Embryonic facial prominence (tissue), 1 donor: ENCODE results near the gene ZNF143.
"Not testable (repeated sequence)": the region's sequence is repeated elsewhere in the genome, so short reads cannot be mapped to it uniquely, and the experiment has no call there.

ENCODE experiments used
- DNase-seq: peaks from one replicate; pipeline ENCODE4 v3.0.0-alpha.2; 2016; ENCODE audit errors: extremely low spot score

The ZNF143 gene

DNA sequence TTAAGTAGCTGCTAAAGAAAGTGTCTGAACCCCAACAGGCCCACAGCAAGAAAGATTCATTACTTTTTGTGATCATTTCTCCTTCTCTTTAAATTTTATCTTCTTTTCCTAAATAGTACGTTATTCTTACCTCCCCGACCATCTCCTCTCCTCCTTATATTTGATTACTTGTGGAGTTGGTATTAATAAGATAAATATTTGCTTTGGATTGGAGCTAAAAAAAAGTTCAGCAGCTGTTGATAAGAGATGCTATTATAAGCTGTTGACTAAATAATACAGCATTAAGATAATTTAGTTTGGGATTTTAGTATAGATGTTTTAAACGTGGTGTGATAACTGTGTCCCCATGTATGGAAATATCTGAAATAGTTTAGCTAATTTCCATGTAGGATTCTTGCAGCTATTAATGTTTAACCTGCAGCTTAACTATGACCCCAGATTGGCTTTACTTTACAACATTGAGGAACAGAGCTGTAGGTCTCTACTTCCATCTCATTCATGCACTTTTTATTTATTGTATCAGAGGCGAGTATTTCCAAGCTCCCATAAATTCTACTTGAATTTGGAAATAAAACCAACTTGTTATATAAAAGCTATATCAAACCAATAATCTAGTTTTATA, 37.8 kb downstream of the ZNF143 start:
- DNase-seq = no peak

GRCh38 chr11:9506489-9507276, 45.9 kb downstream of the ZNF143 start:
- peak; percentile 62 for DNase-seq

DNA sequence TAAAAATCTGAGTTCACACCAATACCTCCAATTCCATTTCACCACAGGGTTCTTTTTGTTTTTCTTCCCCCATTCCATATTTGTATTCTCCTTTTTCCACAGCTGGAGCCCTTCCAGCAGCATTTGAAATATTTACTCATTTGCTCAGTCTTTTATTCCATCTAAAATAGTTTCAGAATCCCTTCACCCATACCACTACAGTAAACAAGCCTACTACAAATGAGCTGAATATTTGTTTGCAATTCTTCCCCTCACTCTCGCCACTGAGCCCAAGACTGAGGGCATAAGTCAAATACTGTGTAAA, 46.4 kb downstream of the ZNF143 start:
- no peak for DNase-seq

DNA sequence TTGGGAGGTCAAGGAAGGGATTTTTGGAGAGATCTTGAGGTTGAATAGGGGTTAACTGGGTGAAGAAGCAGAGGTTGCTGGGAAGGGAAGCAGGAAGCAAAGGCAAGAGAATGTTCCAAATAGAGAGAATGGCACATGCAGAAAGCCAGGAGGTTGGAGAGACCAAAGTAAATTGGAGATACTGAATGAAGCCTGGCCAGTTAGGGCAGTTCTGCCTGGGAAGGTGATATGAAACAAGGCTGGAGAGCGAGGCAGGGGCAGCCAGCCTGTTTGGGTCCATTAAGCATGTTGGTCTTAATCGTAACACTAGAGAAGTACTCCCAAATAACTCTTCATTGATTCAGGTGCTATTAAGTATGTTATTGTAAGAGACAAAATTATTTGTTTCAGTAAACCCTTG, 48.2 kb downstream of the ZNF143 start:
- DNase-seq = no peak

DNA sequence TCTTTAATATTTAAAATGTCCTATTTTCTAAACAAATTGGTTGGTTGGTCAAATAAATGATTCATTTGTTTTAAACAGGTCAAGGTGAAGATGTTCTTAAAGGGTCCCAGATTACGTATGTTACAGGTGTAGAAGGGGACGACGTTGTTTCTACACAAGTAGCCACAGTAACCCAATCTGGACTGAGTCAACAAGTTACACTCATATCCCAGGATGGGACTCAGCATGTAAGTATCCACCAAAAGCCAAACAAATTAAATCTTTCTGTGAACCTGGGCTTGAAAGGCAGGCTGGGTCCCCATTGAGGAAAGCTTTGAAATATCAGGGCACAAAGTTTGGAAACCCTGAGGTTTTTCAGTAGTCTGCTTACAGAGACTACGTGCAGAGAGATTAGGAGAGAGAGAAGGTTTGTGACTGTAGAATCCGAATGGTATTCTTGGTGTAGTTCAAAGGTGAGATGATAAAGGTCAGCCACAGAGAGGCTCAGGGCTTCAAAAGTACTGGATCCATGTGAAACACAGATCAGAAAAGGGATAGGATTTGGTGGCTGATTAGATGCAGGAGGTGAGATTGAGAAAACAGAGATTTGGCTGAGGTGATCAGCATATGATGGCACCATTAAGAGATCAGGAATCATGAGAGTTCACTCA, 51.7 kb downstream of the ZNF143 start:
- DNase-seq = no peak

DNA sequence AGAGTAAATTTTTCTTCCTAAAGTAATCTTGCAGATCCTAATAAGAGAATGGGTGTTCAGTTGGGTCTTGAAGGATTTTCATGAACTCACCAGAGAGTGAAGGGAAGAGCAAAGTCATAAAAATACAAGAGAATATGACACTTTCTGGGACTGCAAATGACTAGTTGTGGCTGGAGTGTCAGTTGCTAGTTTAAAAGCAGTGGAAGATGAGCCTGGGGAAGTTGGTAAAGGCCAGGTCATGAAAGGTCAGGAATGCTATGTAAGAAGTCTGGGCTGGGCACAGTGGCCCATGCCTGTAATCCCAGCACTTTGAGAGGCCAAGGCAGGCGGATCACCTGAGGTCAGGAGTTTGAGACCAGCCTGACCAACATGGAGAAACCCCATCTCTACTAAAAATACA, 53.8 kb downstream of the ZNF143 start:
- DNase-seq = not testable (repeated sequence)

GRCh38 chr11:9516113-9516512, 55.3 kb downstream of the ZNF143 start:
- DNase-seq = no peak

DNA sequence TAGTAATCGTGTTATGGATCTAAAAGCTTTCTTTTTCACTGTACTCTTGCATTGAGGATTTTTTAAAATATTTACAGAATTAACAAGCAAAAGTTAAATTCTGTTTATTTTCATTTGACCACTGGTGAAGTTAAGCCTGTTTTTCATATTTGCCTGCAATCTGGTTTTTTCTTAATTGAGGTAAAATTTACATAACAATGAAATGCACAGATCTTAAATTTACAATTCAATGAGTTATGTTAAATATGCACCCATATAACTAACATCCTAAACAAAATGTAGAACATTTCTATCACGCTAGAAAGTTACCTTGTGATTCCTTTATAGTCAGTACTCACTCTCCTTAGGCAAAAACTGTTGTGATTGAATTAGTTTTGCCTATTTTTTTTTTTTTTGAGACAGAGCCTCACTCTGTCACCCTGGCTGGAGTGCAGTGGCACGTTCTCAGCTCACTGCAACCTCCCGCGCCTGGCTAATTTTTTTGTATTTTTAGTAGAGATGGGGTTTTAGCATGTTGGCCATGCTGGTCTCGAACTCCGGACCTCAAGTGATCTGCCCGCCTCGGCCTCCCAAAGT, 58.1 kb downstream of the ZNF143 start:
- no peak for DNase-seq

- no peak for DNase-seq
Measured at GRCh38 chr11:9524001-9524400, 63.2 kb downstream of the ZNF143 start.

GRCh38 chr11:9525116-9525515, 64.3 kb downstream of the ZNF143 start:
- DNase-seq = no peak

- DNase-seq = no peak
Measured at GRCh38 chr11:9527481-9528135, 66.8 kb downstream of the ZNF143 start.

DNA sequence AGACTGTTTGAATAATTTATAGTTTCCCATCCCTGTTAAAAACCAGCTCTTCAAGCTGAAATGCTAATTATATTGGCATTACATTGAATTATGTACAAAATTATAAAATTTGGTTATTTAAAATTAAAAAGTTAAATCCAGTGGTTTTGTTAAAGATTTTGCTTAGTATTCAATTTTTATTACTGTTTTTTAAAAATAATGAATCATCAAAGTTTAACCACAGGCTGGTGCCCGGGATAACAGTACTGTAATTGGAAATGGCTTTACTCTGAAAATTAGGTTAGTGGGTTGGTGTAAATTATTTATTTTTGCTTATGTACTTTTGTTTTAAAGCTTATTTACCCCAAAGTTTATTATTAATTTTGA, 67.3 kb downstream of the ZNF143 start:
- no peak for DNase-seq

DNA sequence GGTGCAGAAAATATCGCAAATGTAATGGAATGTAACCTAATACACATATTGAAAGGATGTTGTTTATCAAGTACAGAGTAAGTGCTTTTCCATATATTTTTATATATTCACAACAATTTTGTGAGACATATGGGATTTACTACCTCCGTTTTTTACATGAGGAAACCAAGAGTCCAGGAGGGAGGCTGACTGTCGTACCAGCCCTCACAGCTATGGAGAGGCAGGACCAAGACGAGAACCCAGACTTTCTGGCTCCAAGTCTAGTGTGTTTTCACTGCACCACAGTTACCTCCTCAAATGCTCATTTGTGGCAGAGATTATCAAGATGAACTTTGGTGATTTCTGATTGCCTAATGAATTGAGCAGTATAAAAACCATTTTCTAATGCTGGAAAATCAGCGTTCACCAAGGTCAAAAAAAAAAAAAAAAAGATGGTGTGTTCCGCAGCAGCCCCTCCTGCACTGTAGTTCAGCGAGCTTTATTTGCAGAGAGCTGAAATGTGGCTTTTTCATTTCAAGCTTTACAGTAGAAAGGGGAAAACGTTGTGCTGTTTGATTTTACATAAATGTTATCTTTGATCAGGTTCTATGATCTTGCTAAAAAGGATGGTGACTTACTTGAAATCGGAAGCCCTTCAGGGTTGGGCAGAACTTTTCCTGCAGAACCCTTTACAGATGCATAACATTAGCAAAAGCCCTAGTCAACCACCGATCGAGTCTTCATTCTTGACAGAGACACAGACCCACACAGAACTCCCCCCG, 67.9 kb downstream of the ZNF143 start:
- DNase-seq = no peak

DNA sequence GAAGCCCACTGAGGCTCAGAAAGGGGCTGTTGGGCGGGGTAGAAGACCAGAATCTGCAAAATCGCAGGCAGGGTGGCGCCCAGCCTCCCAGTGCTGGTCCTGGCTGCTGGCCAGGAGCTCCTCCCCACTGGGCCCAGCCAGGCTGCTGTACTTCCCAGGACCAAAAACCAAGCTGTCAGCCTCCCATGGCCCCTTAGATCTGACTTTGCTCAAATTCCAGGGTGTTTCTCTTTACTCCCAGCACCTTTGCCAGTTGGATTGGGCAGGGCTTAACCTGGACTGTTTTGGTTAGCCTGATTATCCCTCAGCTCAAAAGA, 68.5 kb downstream of the ZNF143 start:
- no peak for DNase-seq

- no peak for DNase-seq
Measured at GRCh38 chr11:9530020-9530621, 69.3 kb downstream of the ZNF143 start.

DNA sequence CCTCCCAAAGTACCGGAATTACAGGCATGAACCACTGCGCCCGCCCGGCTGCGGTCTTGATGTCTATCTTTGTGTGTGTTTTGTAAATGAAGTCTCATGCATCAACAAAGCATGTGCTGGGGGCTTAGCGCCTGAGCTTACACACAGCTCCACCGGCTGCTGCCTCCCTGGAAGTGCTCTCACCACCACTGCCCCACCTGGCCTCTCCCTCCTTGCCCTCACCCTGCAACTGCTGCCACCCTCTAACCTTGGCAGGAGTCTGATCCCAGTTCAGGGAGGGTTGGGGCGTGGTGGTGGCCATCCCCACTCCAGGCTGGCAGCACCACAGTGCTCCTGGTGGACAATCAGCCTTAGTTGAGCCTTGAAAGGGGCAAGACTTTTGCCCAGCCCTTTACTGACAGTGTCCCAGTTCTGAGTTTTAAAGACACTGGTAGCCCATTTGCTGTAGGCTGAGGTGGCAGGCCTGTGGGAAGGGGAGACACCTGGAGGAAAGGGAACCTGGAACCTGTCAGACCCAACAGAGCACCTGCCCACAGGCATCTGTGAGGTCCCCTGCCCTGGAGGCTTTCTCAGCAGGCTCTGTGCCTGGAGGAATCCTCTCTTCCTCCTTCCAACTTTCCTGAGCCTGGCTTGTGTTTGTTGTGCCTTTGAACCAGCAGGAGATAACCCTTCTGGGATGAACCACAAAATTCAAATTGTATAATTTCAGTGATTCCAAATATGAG, 70.3 kb downstream of the ZNF143 start:
- no peak for DNase-seq

- DNase-seq = no peak
Measured at GRCh38 chr11:9533058-9533457, 72.2 kb downstream of the ZNF143 start.

DNA sequence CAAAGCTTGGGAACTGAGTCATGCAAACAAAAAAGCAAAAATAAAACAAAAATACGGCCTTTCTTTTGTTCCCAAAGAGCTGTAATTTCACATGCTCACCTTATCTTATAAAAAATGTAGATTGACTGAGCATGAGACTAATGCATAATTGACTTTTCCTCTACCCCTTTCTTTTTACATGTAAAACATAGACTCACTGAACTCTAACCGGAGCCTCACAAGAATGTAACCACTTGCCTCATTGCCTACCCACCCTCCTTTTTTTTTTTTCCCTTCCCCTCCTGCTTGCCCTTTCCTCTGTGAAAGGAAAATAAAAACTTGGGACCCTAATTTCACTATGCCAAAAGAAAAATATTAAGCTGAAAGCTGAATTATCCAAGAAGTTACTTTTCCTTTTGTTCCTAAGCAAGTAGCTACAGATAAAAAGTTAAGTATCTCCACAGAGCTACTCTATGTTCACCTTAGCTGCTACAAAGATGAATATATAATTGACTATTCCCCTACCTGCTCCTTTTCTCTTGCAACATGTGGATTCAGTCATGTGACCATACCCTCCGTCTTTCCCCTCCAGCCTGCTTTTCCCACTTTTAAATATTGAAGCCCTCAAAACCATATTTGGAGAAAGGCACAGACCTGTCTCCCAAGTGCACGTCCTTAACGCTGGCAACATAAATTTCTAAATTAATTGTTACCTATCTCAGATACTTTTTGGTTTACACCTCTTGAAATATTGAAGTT, 73.1 kb downstream of the ZNF143 start:
- no peak for DNase-seq

DNA sequence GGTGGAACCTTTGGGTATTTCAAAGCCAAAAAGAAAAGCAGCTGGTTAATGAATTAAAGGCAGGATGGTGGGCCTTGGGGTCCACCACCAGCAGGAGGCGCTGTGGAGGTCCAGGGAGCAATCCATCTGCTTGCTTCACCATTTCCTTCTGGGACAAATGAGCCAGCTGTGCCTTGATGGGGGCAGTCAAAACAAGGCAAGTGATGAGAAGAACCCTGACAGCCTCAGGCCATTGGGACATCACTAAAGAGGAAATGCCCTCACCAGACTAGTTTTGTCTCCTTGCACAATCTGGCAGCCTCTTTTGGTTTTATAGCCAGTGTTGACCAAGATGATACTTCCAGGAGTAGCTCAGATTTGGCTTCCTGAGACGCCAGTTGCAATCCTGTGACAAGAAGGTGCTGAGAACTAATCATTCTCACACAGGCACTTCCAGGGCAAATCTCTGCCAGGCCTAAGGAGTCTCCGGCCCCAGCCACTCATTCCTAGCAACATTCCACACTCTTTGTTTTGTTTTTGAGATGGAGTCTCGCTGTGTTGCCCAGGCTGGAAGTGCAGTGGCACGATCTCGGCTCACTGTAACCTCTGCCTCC, 74.5 kb downstream of the ZNF143 start:
- no peak for DNase-seq

DNA sequence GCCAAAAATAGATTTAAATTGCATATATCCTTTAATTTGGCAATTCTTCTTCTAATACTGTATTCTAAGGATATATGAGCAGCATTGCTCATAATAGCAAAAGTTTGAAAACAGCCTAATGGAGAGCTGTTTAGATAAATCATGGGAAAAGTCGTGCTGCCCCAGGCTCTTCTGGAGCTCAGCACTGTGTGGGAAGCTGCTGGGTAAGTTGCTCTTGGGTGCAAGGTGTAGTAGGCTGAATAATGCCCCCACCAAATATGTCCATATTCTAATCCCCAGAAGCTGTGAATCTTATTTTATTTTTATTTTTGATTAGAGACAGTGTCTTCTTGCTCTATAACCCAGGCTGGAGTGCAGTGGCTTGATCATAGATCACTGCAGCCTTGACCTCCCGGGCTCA, 77.7 kb downstream of the ZNF143 start:
- DNase-seq = no peak
